SK-N-SH (cell line): ENCODE data around the gene BTBD9. TPM values are rescaled to one million over a fixed set of nuclear protein-coding genes. Genes with fewer than 3 reads are reported as not detected.

Source experiments
- CTCF ChIA-PET: fragments of 300-600, 350-600 bp; formaldehyde crosslinking; extraction: SDS; loops from one replicate; lab custom pipeline; 2021; lab: Yijun Ruan, JAX
- POLR2A ChIA-PET: fragments of 350-600 bp; sonication (Branson Sonifier 250); formaldehyde crosslinking; extraction: SDS; loops from one replicate; lab custom pipeline; 2020; ENCODE audit warnings: antibody characterized with exemption, inconsistent platforms; lab: Yijun Ruan, JAX
- DNase-seq: peaks from one replicate; pipeline ENCODE4 v3.0.0; 2012
- H2AFZ ChIP-seq: fragments of 200-600 bp; sonication (generic); 2 replicates; pipeline ENCODE4 v1.8.1; 2016; ENCODE audit warnings: antibody characterized with exemption, mild to moderate bottlenecking, low read depth
- H3F3A ChIP-seq: fragments of 200-600 bp; sonication (generic); replicated peaks from 2 replicates; pipeline ENCODE3; 2016; ENCODE audit warnings: antibody characterized with exemption, mild to moderate bottlenecking; ENCODE audit not compliant: insufficient read depth
- H3K27ac ChIP-seq, 2 experiments: fragments of 200-500 bp in 1 of 2; fragments of 200-600 bp in 1 of 2; sonication (Bioruptor generic) in 1 of 2; sonication (generic), shearing (Covaris generic) in 1 of 2; 2 replicates each; pipeline versions ENCODE4 v1.5.1 to v1.6.1; 2014 to 2016; ENCODE audit warnings: low read depth in 2 of 2, inconsistent platforms in 1 of 2, low read length in 1 of 2, mild to moderate bottlenecking in 1 of 2, mixed read lengths in 1 of 2
- H3K27me3 ChIP-seq: fragments of 200-600 bp; sonication (generic), shearing (Covaris generic); 2 replicates; pipeline ENCODE4 v1.6.1; 2016; ENCODE audit warnings: mixed run types; ENCODE audit not compliant: insufficient read depth
- H3K36me3 ChIP-seq, 2 experiments: fragments of 200-500 bp in 1 of 2; fragments of 200-600 bp in 1 of 2; sonication (Bioruptor generic) in 1 of 2; sonication (generic) in 1 of 2; replicated peaks in 1 of 2; 2 replicates each; pipeline versions ENCODE3 to v1.5.1; 2014 to 2016; ENCODE audit warnings: low read length in 1 of 2, mild to moderate bottlenecking in 1 of 2; ENCODE audit not compliant: insufficient read depth in 2 of 2, control insufficient read depth in 1 of 2
- H3K4me1 ChIP-seq, 2 experiments: fragments of 200-500 bp in 1 of 2; fragments of 200-600 bp in 1 of 2; sonication (Bioruptor generic) in 1 of 2; sonication (generic), shearing (Covaris generic) in 1 of 2; 2 replicates each; pipeline versions ENCODE4 v1.5.1 to v1.6.1; 2014 to 2016; ENCODE audit warnings: low read depth in 1 of 2, low read length in 1 of 2, mixed run types in 1 of 2; ENCODE audit not compliant: insufficient read depth in 2 of 2, control insufficient read depth in 1 of 2
- H3K4me2 ChIP-seq: fragments of 200-600 bp; sonication (generic), shearing (Covaris generic); 2 replicates; pipeline ENCODE4 v1.6.1; 2017; ENCODE audit warnings: mixed run types
- H3K4me3 ChIP-seq, 2 experiments: fragments of 200-500 bp in 1 of 2; fragments of 200-600 bp in 1 of 2; sonication (Bioruptor generic) in 1 of 2; sonication (generic), shearing (Covaris generic) in 1 of 2; 2 replicates each; pipeline versions ENCODE4 v1.5.1 to v1.8.1; 2014 to 2016; ENCODE audit warnings: low read depth in 2 of 2, inconsistent platforms in 1 of 2, low read length in 1 of 2, mild to moderate bottlenecking in 1 of 2, mixed read lengths in 1 of 2, moderate library complexity in 1 of 2
- H3K79me2 ChIP-seq: fragments of 200-600 bp; sonication (generic); 2 replicates; pipeline ENCODE4 v1.8.1; 2017; ENCODE audit warnings: mild to moderate bottlenecking; ENCODE audit not compliant: insufficient read depth
- H3K9ac ChIP-seq: fragments of 200-600 bp; sonication (generic); 2 replicates; pipeline ENCODE4 v1.6.1; 2017; ENCODE audit warnings: mixed run types
- H3K9me2 ChIP-seq: fragments of 200-600 bp; sonication (generic); 2 replicates; pipeline ENCODE4 v1.6.1; 2017; ENCODE audit warnings: mixed run types
- H3K9me3 ChIP-seq: fragments of 200-600 bp; sonication (generic); 2 replicates; pipeline ENCODE4 v1.6.1; 2017; ENCODE audit warnings: mixed run types, mild to moderate bottlenecking, moderate library complexity
- H4K20me1 ChIP-seq: fragments of 200-600 bp; sonication (generic); 2 replicates; pipeline ENCODE4 v1.6.1; 2017; ENCODE audit warnings: mild to moderate bottlenecking, mixed run types; ENCODE audit not compliant: insufficient read depth
- EP300 ChIP-seq, 2 experiments: IDR thresholded peaks; 2 replicates each; pipeline versions ENCODE4 v1.4.0 to v1.6.1; 2012; ENCODE audit warnings: borderline replicate concordance in 1 of 2, low read depth in 1 of 2, low read length in 1 of 2
- FOSL2 ChIP-seq: IDR thresholded peaks from 2 replicates; pipeline ENCODE4 v1.4.0; 2012; ENCODE audit warnings: low read depth, mild to moderate bottlenecking, moderate library complexity, borderline replicate concordance
- FOXJ3 ChIP-seq: sonication (generic); formaldehyde crosslinking; IDR thresholded peaks from 2 replicates; pipeline ENCODE4 v1.5.1; 2020; ENCODE audit warnings: mild to moderate bottlenecking, missing genetic modification reagents
- GATA2 ChIP-seq: sonication (generic); formaldehyde crosslinking; IDR thresholded peaks from 2 replicates; pipeline ENCODE4 v1.5.0; 2020; ENCODE audit warnings: mild to moderate bottlenecking, missing genetic modification reagents
- JUND ChIP-seq: IDR thresholded peaks from 2 replicates; pipeline ENCODE4 v1.4.0; 2012
- MAX ChIP-seq: IDR thresholded peaks from 2 replicates; pipeline ENCODE4 v1.4.0; 2012; ENCODE audit warnings: low read depth
- MEF2A ChIP-seq: IDR thresholded peaks from 2 replicates; pipeline ENCODE4 v1.4.0; 2012; ENCODE audit warnings: low read depth, borderline replicate concordance
- NFIC ChIP-seq: IDR thresholded peaks from 2 replicates; pipeline ENCODE4 v1.4.0; 2012; ENCODE audit warnings: borderline replicate concordance
- RXRA ChIP-seq: IDR thresholded peaks from 2 replicates; pipeline ENCODE4 v1.4.0; 2012; ENCODE audit warnings: low read depth, mild to moderate bottlenecking, borderline replicate concordance
- TAF1 ChIP-seq: IDR thresholded peaks from 2 replicates; pipeline ENCODE4 v1.6.1; 2012; ENCODE audit warnings: low read depth, mild to moderate bottlenecking, low read length, moderate library complexity, borderline replicate concordance
- YY1 ChIP-seq: IDR thresholded peaks from 2 replicates; pipeline ENCODE4 v1.4.0; 2012; ENCODE audit warnings: low read depth, mild to moderate bottlenecking
- WGBS: methylation state at CpG from one replicate; pipeline ENCODE4 v1.1.6; 2017; ENCODE audit warnings: low lambda C conversion rate; 5-methylcytosine and 5-hydroxymethylcytosine counted together
- polyA plus RNA-seq, 3 experiments: library from polyadenylated mRNA; depleted of rRNA; stranded (reverse); fragments of >200 nt; gene quantifications; 2 replicates each; pipeline ENCODE4 v1.2.3, GENCODE V29; 2012
- TF ChIP-seq, protein P1 (sequence below): fragments of 150-350 bp; IDR thresholded peaks from 2 replicates; pipeline ENCODE4 v1.6.1; 2016; ENCODE audit warnings: mild to moderate bottlenecking, low read depth, low read length
- TF ChIP-seq, protein P2 (sequence below): IDR thresholded peaks from 2 replicates; pipeline ENCODE4 v1.4.0; 2012; ENCODE audit warnings: low read depth, borderline replicate concordance
- TF ChIP-seq, protein P3 (sequence below): IDR thresholded peaks from 2 replicates; pipeline ENCODE4; 2012

BTBD9 gene
- polyA plus RNA-seq, 1 of the 3 experiments (the other 2 are of a cell fraction), result 2.2 TPM

DNA sequence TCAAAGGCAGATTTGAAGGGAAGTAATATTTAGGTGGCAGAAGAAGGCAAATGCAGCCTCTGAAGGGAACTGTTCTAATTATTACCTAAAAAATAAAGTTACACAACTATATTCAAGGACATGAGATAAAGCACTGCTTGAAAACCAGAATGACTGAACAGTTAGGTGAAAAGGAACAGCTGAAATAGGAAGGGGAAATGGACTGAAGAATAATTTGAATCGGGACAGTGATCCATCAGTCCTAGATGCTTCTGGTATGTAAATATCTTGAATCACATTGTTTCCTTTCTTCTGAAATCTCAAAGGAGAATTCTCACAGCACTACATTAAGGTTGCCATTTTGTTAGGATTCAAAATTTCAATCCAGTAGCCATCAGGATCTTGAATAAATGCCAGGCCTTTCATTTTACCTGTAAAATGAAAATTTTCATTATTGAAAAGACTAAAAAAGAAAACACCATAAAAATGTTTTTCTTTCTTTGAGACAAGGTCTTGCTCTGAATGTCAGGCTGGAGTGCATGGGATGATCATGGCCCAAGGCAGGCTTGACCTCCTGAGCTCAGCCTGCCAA, 37.3 kb upstream of the BTBD9 start:
- H3K27me3 ChIP-seq, result no peaks in the 10 kb centered on the region
- ChIA-PET CTCF (interaction anchor here (1.0 to 1.5 kb wide), 3 partner anchors 16 to 256 kb away, joined by 3 to 4 read pairs (median 3); no protein-coding TSS in a partner anchor), POLR2A (no interaction called here)
- no peak for DNase-seq
- H3K27ac ChIP-seq, result no peak overlapping the region
- H3F3A ChIP-seq, result peaks cover 13% of the 10 kb centered on the region
- no peak overlapping the region for H3K4me2 ChIP-seq
- no peaks in the 10 kb centered on the region for H3K79me2 ChIP-seq
- H3K4me3 ChIP-seq, result no peak overlapping the region
- no peaks in the 10 kb centered on the region for H4K20me1 ChIP-seq
- H3K9me2 ChIP-seq, result no peaks in the 10 kb centered on the region
- no peaks in the 10 kb centered on the region for H3K9me3 ChIP-seq
- no peaks in the 10 kb centered on the region for H3K4me1 ChIP-seq
- no peak overlapping the region for H3K9ac ChIP-seq
- H2AFZ ChIP-seq, result no peak overlapping the region
- WGBS, result 67% methylated on average over 1 of the region's 1 CpG
- H3K36me3 ChIP-seq, result peaks cover 39 to 50% of the 10 kb centered on the region in 2 experiments
- TF ChIP-seq, protein P1, sequence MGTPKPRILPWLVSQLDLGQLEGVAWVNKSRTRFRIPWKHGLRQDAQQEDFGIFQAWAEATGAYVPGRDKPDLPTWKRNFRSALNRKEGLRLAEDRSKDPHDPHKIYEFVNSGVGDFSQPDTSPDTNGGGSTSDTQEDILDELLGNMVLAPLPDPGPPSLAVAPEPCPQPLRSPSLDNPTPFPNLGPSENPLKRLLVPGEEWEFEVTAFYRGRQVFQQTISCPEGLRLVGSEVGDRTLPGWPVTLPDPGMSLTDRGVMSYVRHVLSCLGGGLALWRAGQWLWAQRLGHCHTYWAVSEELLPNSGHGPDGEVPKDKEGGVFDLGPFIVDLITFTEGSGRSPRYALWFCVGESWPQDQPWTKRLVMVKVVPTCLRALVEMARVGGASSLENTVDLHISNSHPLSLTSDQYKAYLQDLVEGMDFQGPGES, result no peak
- TF ChIP-seq EP300 (IDR thresholded peaks at IDR 0.05; ENCODE audit: borderline replicate concordance in 1 of 2, low read depth in 1 of 2, low read length in 1 of 2), result no peak

DNA sequence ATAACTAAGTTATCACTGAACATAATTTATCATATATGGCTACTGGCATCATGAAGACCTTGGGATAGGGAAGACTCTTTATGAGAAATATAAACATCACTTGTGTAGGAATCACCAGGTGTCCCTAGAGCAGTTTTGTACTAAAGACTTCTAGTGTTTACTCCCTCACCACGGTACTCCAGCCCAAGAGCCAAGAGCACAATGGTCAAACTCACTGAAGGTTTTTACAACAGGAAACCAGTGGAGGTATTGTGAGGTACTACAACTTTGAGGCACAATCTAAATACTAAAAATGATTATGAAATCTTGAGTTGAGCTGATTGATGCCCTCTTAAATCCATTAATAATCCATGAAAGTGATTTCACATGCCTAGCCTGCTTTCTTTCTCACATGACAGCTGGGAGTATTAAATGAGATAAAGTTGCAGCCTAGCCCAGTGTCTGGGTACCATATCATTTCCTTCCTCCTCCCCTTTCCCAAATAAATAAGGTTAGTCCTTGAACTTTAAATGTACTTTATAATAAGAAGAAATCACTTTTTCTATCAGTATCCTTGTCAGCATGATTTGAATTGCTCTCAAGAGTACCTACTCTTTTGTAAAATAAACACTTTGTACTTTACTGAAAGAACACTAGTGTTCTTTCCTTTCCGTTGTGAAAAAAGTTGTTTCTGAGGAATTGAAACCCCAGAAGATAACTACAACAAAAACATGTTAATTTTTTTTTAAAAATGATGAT, 36.7 kb upstream of the BTBD9 start:
- CTCF ChIA-PET, result interaction anchor here (0.6 to 1.5 kb wide), 4 partner anchors 15 to 336 kb away, joined by 3 to 4 read pairs (median 3); no protein-coding TSS in a partner anchor
- H3K9me3 ChIP-seq, result no peaks in the 10 kb centered on the region
- no peak for DNase-seq
- POLR2A ChIA-PET, result no interaction called here
- peaks cover 17% of the 10 kb centered on the region for H3F3A ChIP-seq
- H3K79me2 ChIP-seq, result no peaks in the 10 kb centered on the region
- H3K4me3 ChIP-seq, result no peak overlapping the region
- no peak overlapping the region for H3K9ac ChIP-seq
- 98% methylated on average over 2 of the region's 2 CpGs for WGBS
- H3K4me2 ChIP-seq, result no peak overlapping the region
- H2AFZ ChIP-seq, result no peak overlapping the region
- H4K20me1 ChIP-seq, result no peaks in the 10 kb centered on the region
- no peaks in the 10 kb centered on the region for H3K27me3 ChIP-seq
- H3K9me2 ChIP-seq, result no peaks in the 10 kb centered on the region
- no peaks in the 10 kb centered on the region for H3K4me1 ChIP-seq
- TF ChIP-seq RXRA (no peak), JUND (no peak), MAX (no peak), FOSL2 (no peak), FOXJ3 (CRISPR knock-in tag) (no peak), TAF1 (no peak), YY1 (no peak), GATA2 (no peak), NFIC (no peak), MEF2A (no peak)
- TF ChIP-seq, protein P2, sequence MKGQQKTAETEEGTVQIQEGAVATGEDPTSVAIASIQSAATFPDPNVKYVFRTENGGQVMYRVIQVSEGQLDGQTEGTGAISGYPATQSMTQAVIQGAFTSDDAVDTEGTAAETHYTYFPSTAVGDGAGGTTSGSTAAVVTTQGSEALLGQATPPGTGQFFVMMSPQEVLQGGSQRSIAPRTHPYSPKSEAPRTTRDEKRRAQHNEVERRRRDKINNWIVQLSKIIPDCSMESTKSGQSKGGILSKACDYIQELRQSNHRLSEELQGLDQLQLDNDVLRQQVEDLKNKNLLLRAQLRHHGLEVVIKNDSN, result no peak
- TF ChIP-seq, protein P3, sequence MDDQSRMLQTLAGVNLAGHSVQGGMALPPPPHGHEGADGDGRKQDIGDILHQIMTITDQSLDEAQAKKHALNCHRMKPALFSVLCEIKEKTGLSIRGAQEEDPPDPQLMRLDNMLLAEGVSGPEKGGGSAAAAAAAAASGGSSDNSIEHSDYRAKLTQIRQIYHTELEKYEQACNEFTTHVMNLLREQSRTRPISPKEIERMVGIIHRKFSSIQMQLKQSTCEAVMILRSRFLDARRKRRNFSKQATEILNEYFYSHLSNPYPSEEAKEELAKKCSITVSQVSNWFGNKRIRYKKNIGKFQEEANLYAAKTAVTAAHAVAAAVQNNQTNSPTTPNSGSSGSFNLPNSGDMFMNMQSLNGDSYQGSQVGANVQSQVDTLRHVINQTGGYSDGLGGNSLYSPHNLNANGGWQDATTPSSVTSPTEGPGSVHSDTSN, result no peak
- peaks cover 32 to 44% of the 10 kb centered on the region in 2 experiments for H3K36me3 ChIP-seq
- no peak overlapping the region for H3K27ac ChIP-seq
